Measurements from ENCODE around the gene EPAS1. TPM values are rescaled to one million over a fixed set of nuclear protein-coding genes. Genes with fewer than 3 reads are reported as not detected.

The EPAS1 gene
- total and polyA plus RNA-seq, 12 donors = 25.2 to 307 (median 175) TPM

GRCh38 chr2:46303822-46304221 lies 6.6 kb downstream of the EPAS1 start:
- no peak for DNase-seq
- H3K27ac ChIP-seq = peak overlapping the region in 1 of 5 donors; percentile 33
- no peaks in the 10 kb centered on the region for H3K27me3 ChIP-seq
- intact Hi-C loops (cut with DNase I) = no loop called here
- H3K4me3 ChIP-seq = no peak overlapping the region
- WGBS, 4 donors = 56 to 68% (median 61%) methylated on average over 5 of the region's 5 CpGs
- TF ChIP-seq POLR2A (IDR thresholded peaks at IDR 0.05) (no peak), CTCF (IDR thresholded peaks at IDR 0.05) (no peak)
- no peaks in the 10 kb centered on the region for H3K36me3 ChIP-seq (replicated peaks in 1 of 2)
- peaks cover 0 to 52% of the 10 kb centered on the region in 2 donors for H3K4me1 ChIP-seq (replicated peaks in 1 of 2)
- no peaks in the 10 kb centered on the region for H3K9me3 ChIP-seq (replicated peaks in 1 of 3)

- no peak overlapping the region for H3K27ac ChIP-seq
- H3K27me3 ChIP-seq = no peaks in the 10 kb centered on the region
- no peak overlapping the region for H3K4me3 ChIP-seq
- H3K4me1 ChIP-seq (replicated peaks in 1 of 2) = peaks cover 0 to 47% of the 10 kb centered on the region in 2 donors
- WGBS, 4 donors = 75 to 84% (median 80%) methylated on average over 3 of the region's 3 CpGs
- no peaks in the 10 kb centered on the region for H3K9me3 ChIP-seq (replicated peaks in 1 of 3)
- intact Hi-C loops (cut with DNase I) = no loop called here
- TF ChIP-seq POLR2A (IDR thresholded peaks at IDR 0.05) = no peak
- TF ChIP-seq CTCF (IDR thresholded peaks at IDR 0.05) = no peak
- H3K36me3 ChIP-seq (replicated peaks in 1 of 2) = no peaks in the 10 kb centered on the region
- no peak for DNase-seq
Observed at GRCh38 chr2:46304635-46305034, 7.4 kb downstream of the EPAS1 start.

- no peak for DNase-seq
- H3K4me1 ChIP-seq (replicated peaks in 1 of 2) = peaks cover 0 to 43% of the 10 kb centered on the region in 2 donors
- H3K36me3 ChIP-seq (replicated peaks in 1 of 2) = no peaks in the 10 kb centered on the region
- 78 to 92% (median 85%) methylated on average over 3 of the region's 3 CpGs for WGBS, 4 donors
- H3K27me3 ChIP-seq = no peaks in the 10 kb centered on the region
- H3K4me3 ChIP-seq = no peak overlapping the region
- TF ChIP-seq POLR2A (IDR thresholded peaks at IDR 0.05) = no peak
- no peak for TF ChIP-seq CTCF (IDR thresholded peaks at IDR 0.05)
- no peaks in the 10 kb centered on the region for H3K9me3 ChIP-seq (replicated peaks in 1 of 3)
- H3K27ac ChIP-seq = peak overlapping the region in 1 of 5 donors; percentile 65
- intact Hi-C loops (cut with DNase I) = no loop called here
Observed at GRCh38 chr2:46305187-46305586, 8.0 kb downstream of the EPAS1 start.

GRCh38 chr2:46305767-46306166 lies 8.6 kb downstream of the EPAS1 start:
- peaks cover 0 to 38% of the 10 kb centered on the region in 2 donors for H3K4me1 ChIP-seq (replicated peaks in 1 of 2)
- no peak overlapping the region for H3K4me3 ChIP-seq
- TF ChIP-seq CTCF (IDR thresholded peaks at IDR 0.05) = no peak
- no peak for TF ChIP-seq POLR2A (IDR thresholded peaks at IDR 0.05)
- no peak for DNase-seq
- H3K27ac ChIP-seq = peak overlapping the region in 2 of 5 donors; percentile 6 to 65
- no peaks in the 10 kb centered on the region for H3K9me3 ChIP-seq (replicated peaks in 1 of 3)
- 69 to 79% (median 76%) methylated on average over 4 of the region's 4 CpGs for WGBS, 4 donors
- H3K36me3 ChIP-seq (replicated peaks in 1 of 2) = no peaks in the 10 kb centered on the region
- intact Hi-C loops (cut with DNase I) = no loop called here
- no peaks in the 10 kb centered on the region for H3K27me3 ChIP-seq

Data from adrenal gland (tissue), 12 donors.